Gastrocnemius medialis (tissue), 4 donors: ENCODE data around the gene SEMA4B.

ENCODE experiments used
- CTCF ChIP-seq, 5 experiments: fragments of 450-650 bp in 3 of 5; fragments of 200-600 bp in 2 of 5; sonication (generic) in 2 of 5; IDR thresholded peaks in 4 of 5; conservative IDR thresholded peaks in 1 of 5; 1 replicate in 4 of 5; 2 replicates in 1 of 5; pipeline ENCODE4 v1.5.1; 2016 to 2019; ENCODE audit warnings: antibody characterized with exemption in 5 of 5, mild to moderate bottlenecking in 3 of 5, moderate library complexity in 3 of 5
- POLR2A ChIP-seq, 2 donors: fragments of 450-650 bp; IDR thresholded peaks; one replicate each; pipeline ENCODE4 v1.6.1; 2017; ENCODE audit warnings: antibody characterized with exemption in 2 of 2, mild to moderate bottlenecking in 2 of 2, moderate library complexity in 2 of 2

- TF ChIP-seq POLR2A (IDR thresholded peaks at IDR 0.05) (no peak), CTCF (IDR thresholded peaks at IDR 0.05 in 4 of 5, conservative IDR thresholded peaks at IDR 0.05 in 1 of 5) (peak in 2 of 5 experiments; percentile 34 to 60)
Measured at GRCh38 chr15:90232941-90233386, 31.8 kb downstream of the SEMA4B start.
